ENCODE data around the gene PRPF8.

- TF ChIP-seq EZH2 (IDR thresholded peaks at IDR 0.05; ENCODE audit: borderline replicate concordance, low read length) (no peak), CTCF (IDR thresholded peaks at IDR 0.05; ENCODE audit: low read length) (no peak)
Measured at GRCh38 chr17:1604831-1605528, 79.7 kb downstream of the PRPF8 start.
